K562 (cell line): ENCODE measurements around the gene CAMK2B. TPM values are rescaled to one million over a fixed set of nuclear protein-coding genes. Genes with fewer than 3 reads are reported as not detected.
A peak's percentile ranks its signal among the peaks of the same experiment; 100 is the strongest.

Experiments used
- CXXC5 ChIP-seq: fragments of 250-450 bp; sonication (Bioruptor Pico); IDR thresholded peaks from 2 replicates; pipeline ENCODE4 v1.8.0; 2022; ENCODE audit warnings: inconsistent platforms, mild to moderate bottlenecking, moderate library complexity
- E2F3 ChIP-seq: fragments of 250-450 bp; sonication (Bioruptor Pico); IDR thresholded peaks from 2 replicates; pipeline ENCODE4 v1.4.0; 2020; ENCODE audit warnings: mild to moderate bottlenecking
- JUN ChIP-seq, 2 experiments: sonication (generic) in 1 of 2; formaldehyde crosslinking in 1 of 2; IDR thresholded peaks; 2 replicates each; pipeline versions ENCODE4 v1.6.1 to v1.8.0; 2012 to 2022; ENCODE audit warnings: borderline replicate concordance in 2 of 2, mild to moderate bottlenecking in 2 of 2, improper control_type of control experiment in 1 of 2, low read depth in 1 of 2, low read length in 1 of 2, missing genetic modification reagents in 1 of 2
- PYGO2 ChIP-seq: fragments of 450-650 bp; IDR thresholded peaks from 2 replicates; pipeline ENCODE4 v1.6.1; 2016; ENCODE audit warnings: mild to moderate bottlenecking, missing genetic modification characterization, moderate library complexity, missing compliant biosample characterization
- RREB1 ChIP-seq: fragments of 250-450 bp; sonication (Bioruptor Pico); IDR thresholded peaks from 2 replicates; pipeline ENCODE4 v1.4.0; 2020
- SMARCC2 ChIP-seq: fragments of 450-650 bp; IDR thresholded peaks from 2 replicates; pipeline ENCODE4 v1.6.1; 2017; ENCODE audit warnings: antibody characterized with exemption, moderate library complexity, mild to moderate bottlenecking, low read depth
- STAG1 ChIP-seq: sonication (generic); formaldehyde crosslinking; IDR thresholded peaks from 2 replicates; pipeline ENCODE4 v1.5.0; 2020; ENCODE audit warnings: missing genetic modification reagents, borderline replicate concordance
- ZKSCAN3 ChIP-seq: fragments of 250-450 bp; sonication (Bioruptor Pico); IDR thresholded peaks from 2 replicates; pipeline ENCODE4 v1.4.0; 2020
- ZNF347 ChIP-seq: fragments of 450-650 bp; formaldehyde crosslinking; IDR thresholded peaks from 2 replicates; pipeline ENCODE4 v1.4.0; 2020; ENCODE audit warnings: low read depth, mild to moderate bottlenecking, moderate library complexity
- ZNF551 ChIP-seq: fragments of 250-450 bp; sonication (Bioruptor Pico); IDR thresholded peaks from 2 replicates; pipeline ENCODE4 v1.5.0; 2021; ENCODE audit warnings: mild to moderate bottlenecking, moderate library complexity
- ZNF609 ChIP-seq: sonication (generic); formaldehyde crosslinking; IDR thresholded peaks from 2 replicates; pipeline ENCODE4 v1.8.1; 2023; ENCODE audit warnings: missing genetic modification reagents, mild to moderate bottlenecking, borderline replicate concordance
- ZNF639 ChIP-seq, 2 experiments: fragments of 200-800 bp in 1 of 2; sonication (Bioruptor generic) in 1 of 2; sonication (generic) in 1 of 2; formaldehyde crosslinking in 1 of 2; IDR thresholded peaks in 1 of 2; conservative IDR thresholded peaks in 1 of 2; 2 replicates each; pipeline versions ENCODE4 v1.5.0 to v1.6.1; 2016 to 2020; ENCODE audit warnings: missing compliant biosample characterization in 1 of 2, missing genetic modification characterization in 1 of 2, missing genetic modification reagents in 1 of 2
- ZSCAN32 ChIP-seq: fragments of 450-650 bp; formaldehyde crosslinking; IDR thresholded peaks from 2 replicates; pipeline ENCODE4 v1.4.0; 2020; ENCODE audit warnings: mild to moderate bottlenecking, moderate library complexity
- polyA plus RNA-seq, 8 experiments: library from polyadenylated mRNA; depleted of rRNA in 4 of 8; stranded (reverse) in 5 of 8; unstranded in 3 of 8; fragments of >200 nt; fragmentation: Nextera tagmentation in 2 of 8; fragmentation: Illumina TruSeq in 1 of 8; extraction: Ambion mirVana in 2 of 8; extraction: Trizol in 1 of 8; gene quantifications; 2 replicates each; pipeline versions ENCODE4 v1.2.1 to v1.2.3, GENCODE V29; 2011 to 2014; ENCODE audit warnings: inconsistent platforms in 1 of 8, missing spikeins in 1 of 8
- total RNA-seq, 7 experiments: library from RNA; depleted of rRNA in 6 of 7; stranded (reverse); fragments of >200 nt in 6 of 7; fragmentation: Illumina TruSeq in 2 of 7; extraction: Trizol in 2 of 7; gene quantifications; 2 replicates each; pipeline versions ENCODE4 v1.2.1 to v1.2.3, GENCODE V29; 2011 to 2021; ENCODE audit warnings: low replicate concordance in 1 of 7

The CAMK2B gene
- total and polyA plus RNA-seq, 9 of the 15 experiments (the other 6 are each of a cell fraction or from before 2014, with no cell fraction given): 0.04 to 0.09 (median 0.05) TPM; not detected in 4

GRCh38 chr7:44200699-44201461 lies 124.5 kb downstream of the CAMK2B start, which contains the start of gene YKT6 (continued):
- peak in 1 of 2 experiments; percentile 87; a peak in 2 of 4 replicates for TF ChIP-seq ZNF639 (CRISPR knock-in tag; conservative IDR thresholded peaks at IDR 0.05 in 1 of 2, IDR thresholded peaks at IDR 0.05 in 1 of 2)
- no peak for TF ChIP-seq ZSCAN32 (CRISPR knock-in tag)
- no peak for TF ChIP-seq RREB1
- no peak for TF ChIP-seq ZKSCAN3 (CRISPR knock-in tag)
- no peak for TF ChIP-seq STAG1 (CRISPR knock-in tag)
- TF ChIP-seq CXXC5 (CRISPR knock-in tag): peak; percentile 76
- TF ChIP-seq SMARCC2: no peak
- no peak for TF ChIP-seq PYGO2 (tag)
- TF ChIP-seq ZNF347 (CRISPR knock-in tag): no peak
- TF ChIP-seq ZNF551 (CRISPR knock-in tag): no peak
- no peak for TF ChIP-seq ZNF609 (CRISPR knock-in tag)
- 0 out of 2 replicates have a peak, but pooled peaks have one; percentile 30 for TF ChIP-seq JUN (IDR thresholded peaks at IDR 0.05; ENCODE audit: borderline replicate concordance, low read depth, low read length)
- no peak for TF ChIP-seq JUN (CRISPR knock-in tag; IDR thresholded peaks at IDR 0.05; ENCODE audit: borderline replicate concordance)
- TF ChIP-seq E2F3: no peak
